ENCODE measurements around the gene CPN2. TPM values are rescaled to one million over a fixed set of nuclear protein-coding genes. Genes with fewer than 3 reads are reported as not detected.

Gene CPN2
- total RNA-seq, 1 donor from 2014 or later, result 2.4 TPM

- Histone ChIP-seq H3K27ac (replicated peaks) (no peak overlapping the region), H3K4me1 (peaks cover 7% of the 10 kb centered on the region), H3K27me3 (ENCODE audit: low read depth) (peaks cover 28% of the 10 kb centered on the region), H3K9me3 (replicated peaks) (peaks cover 28% of the 10 kb centered on the region), H3K4me3 (no peak overlapping the region), H3K36me3 (no peaks in the 10 kb centered on the region)
- no peak for TF ChIP-seq CTCF (IDR thresholded peaks at IDR 0.05; ENCODE audit: borderline replicate concordance)
- intact Hi-C loops (cut with micrococcal nuclease), result no loop called here
- DNase-seq, result no peak
Observed at GRCh38 chr3:194293546-194294198, 57.5 kb downstream of the CPN2 start.

GRCh38 chr3:194292331-194292730, 58.8 kb downstream of the CPN2 start:
- intact Hi-C loops (cut with micrococcal nuclease), result no loop called here
- no peak for TF ChIP-seq CTCF (IDR thresholded peaks at IDR 0.05; ENCODE audit: borderline replicate concordance)
- H3K27ac ChIP-seq (replicated peaks), result no peak overlapping the region
- H3K27me3 ChIP-seq (ENCODE audit: low read depth), result peaks cover 23% of the 10 kb centered on the region
- H3K4me3 ChIP-seq, result no peak overlapping the region
- DNase-seq, result no peak
- no peaks in the 10 kb centered on the region for H3K36me3 ChIP-seq
- H3K4me1 ChIP-seq, result peaks cover 7% of the 10 kb centered on the region
- peaks cover 28% of the 10 kb centered on the region for H3K9me3 ChIP-seq (replicated peaks)

Other genes starting within 250 kb of the CPN2 start
- 13.4 TPM for gene HES1, start 215.2 kb downstream of the CPN2 start, total RNA-seq
- gene LRRC15, start 18.4 kb upstream of the CPN2 start, total RNA-seq, result 0.14 TPM
- gene GP5, start 47.9 kb upstream of the CPN2 start, total RNA-seq, result not detected
- gene ATP13A3, start 135.7 kb upstream of the CPN2 start, total RNA-seq, result 99.2 TPM

Measured in left ventricle myocardium inferior (tissue), 1 donor.